Subcutaneous adipose tissue (tissue), 4 donors: Measurements from ENCODE around the gene CNTNAP2. TPM values are rescaled to one million over a fixed set of nuclear protein-coding genes. Genes with fewer than 3 reads are reported as not detected.

Experiments used
- total RNA-seq, 4 donors: library from RNA; depleted of rRNA; stranded (reverse); fragments of >200 nt; gene quantifications; one replicate each; pipeline ENCODE4 v1.1.0, GENCODE V29; 2016
- TF ChIP-seq, protein P1 (sequence below): fragments of 450-650 bp; IDR thresholded peaks from one replicate; pipeline ENCODE4 v1.5.1; 2016; ENCODE audit warnings: low read depth, mild to moderate bottlenecking, control low read depth, antibody characterized with exemption, moderate library complexity

Gene CNTNAP2
- total RNA-seq, 4 donors from 2014 or later: not detected

- TF ChIP-seq, protein P1, sequence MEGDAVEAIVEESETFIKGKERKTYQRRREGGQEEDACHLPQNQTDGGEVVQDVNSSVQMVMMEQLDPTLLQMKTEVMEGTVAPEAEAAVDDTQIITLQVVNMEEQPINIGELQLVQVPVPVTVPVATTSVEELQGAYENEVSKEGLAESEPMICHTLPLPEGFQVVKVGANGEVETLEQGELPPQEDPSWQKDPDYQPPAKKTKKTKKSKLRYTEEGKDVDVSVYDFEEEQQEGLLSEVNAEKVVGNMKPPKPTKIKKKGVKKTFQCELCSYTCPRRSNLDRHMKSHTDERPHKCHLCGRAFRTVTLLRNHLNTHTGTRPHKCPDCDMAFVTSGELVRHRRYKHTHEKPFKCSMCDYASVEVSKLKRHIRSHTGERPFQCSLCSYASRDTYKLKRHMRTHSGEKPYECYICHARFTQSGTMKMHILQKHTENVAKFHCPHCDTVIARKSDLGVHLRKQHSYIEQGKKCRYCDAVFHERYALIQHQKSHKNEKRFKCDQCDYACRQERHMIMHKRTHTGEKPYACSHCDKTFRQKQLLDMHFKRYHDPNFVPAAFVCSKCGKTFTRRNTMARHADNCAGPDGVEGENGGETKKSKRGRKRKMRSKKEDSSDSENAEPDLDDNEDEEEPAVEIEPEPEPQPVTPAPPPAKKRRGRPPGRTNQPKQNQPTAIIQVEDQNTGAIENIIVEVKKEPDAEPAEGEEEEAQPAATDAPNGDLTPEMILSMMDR: no peak
Measured at GRCh38 chr7:147859486-147859885, 1742.9 kb downstream of the CNTNAP2 start.

DNA sequence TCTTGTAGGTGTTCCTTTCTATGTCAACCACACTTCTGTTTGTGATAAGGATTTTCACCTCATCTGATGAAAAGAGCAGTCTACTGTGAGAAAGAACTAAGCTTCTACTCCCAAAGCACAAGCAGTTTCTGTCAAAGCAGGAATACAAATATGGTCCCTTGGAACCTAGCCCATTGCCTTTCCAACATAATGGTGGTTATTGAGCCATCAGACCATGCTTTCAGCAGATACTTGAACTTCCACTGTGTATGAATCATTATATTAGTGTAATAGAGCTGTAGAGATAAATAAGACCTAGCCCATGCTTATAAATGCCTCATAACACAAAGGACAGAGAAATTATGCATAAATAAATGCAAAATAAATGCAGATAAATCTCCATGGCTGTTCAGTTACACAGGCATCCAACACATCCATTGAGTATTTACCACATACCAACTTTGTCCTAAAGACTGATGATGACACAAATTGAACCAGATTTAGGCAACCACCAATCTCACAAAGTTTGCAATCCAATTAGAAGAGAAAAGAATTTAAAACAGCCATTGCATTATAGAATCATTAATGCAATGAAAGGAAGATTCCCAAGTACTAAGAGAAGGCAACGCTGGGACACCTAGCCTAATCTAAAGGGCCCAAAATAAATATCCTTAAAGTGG is 1744.6 kb downstream of the CNTNAP2 start:
- TF ChIP-seq, protein P1: no peak

- TF ChIP-seq, protein P1: no peak
Measured at GRCh38 chr7:147861945-147862344, 1745.3 kb downstream of the CNTNAP2 start.

DNA sequence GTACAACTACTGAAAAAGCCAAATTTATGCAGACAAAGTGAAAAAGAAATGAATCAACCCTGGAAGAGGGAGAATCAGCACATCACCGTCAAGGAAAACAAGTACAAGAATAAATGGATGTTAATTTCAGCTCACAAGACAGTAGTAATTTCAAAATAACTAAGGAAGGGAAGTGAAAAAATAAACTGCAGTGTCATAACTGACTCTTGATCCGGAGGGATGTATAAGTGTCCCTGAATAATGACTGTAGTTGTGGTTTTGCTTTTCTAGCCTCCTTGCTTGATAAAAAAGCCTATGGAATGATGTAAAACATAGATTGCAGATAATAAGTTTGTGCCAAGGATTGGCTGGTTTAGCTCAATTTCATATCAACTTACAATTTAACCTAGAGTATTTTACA is 1752.9 kb downstream of the CNTNAP2 start:
- TF ChIP-seq, protein P1: no peak

DNA sequence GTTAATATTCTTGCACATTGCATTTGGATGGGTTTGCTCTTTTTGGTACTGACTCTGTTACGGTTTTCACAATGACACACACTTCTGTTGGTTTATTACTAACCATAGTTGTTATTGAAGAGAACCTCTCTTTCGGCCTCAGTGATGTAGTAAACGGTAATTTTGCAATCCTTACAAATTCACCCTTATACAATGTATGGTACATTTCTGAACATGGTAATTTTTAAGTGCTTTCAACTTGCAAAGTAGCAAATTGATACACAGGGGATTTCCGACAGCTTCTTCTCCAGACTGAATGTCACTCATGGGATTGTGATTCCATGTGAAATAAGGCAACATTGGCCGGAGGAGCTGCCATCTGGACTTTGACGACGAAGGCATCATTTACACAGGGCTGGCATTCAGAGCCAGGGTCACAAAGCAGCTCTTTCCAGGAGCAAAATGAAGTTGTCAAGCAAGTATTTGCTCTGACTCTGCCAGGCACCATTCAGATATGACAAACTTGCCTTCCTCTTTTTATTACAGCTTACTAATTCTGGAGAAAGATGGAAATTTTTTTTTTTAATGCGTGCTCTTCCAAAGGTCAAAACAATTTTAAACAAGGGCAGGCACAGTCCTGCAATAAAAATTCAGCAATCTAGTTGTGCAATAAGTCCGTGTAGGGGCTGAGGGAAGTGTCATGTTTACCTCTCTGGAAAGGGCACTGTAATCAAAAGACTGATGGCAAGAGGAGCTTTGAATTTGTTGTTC is 1762.5 kb downstream of the CNTNAP2 start:
- TF ChIP-seq, protein P1: no peak

- TF ChIP-seq, protein P1: no peak
Measured at GRCh38 chr7:147885869-147886268, 1769.3 kb downstream of the CNTNAP2 start.

DNA sequence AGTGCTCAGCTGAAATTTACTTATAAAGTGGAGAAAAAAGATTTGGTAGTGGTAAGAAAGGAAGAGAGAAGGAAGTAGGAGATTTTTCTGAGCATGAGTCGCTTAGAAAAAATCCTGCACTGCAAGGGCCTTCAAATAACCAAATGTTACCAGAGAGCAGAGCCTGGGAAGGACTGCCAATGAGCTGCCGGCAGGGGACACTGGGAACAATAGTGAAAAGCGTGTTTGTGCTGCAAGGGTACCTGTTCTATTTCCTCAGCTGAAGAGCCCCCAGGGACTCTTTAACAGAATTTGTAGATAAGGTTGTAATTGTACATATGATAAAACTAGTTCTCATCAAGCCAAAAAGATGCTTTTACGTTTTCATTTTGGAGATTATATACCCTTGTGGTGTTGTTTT is 1777.7 kb downstream of the CNTNAP2 start:
- TF ChIP-seq, protein P1: no peak
